Loucy (cell line): ENCODE data around the gene TTC27.

Experiments
- CTCF ChIP-seq: fragments of 200-600 bp; sonication (generic); conservative IDR thresholded peaks from 2 replicates; pipeline ENCODE4 v1.5.1; 2014; ENCODE audit warnings: mild to moderate bottlenecking, antibody characterized with exemption, low read length
- EZH2phosphoT487 ChIP-seq: fragments of 200-600 bp; IDR thresholded peaks from 2 replicates; pipeline ENCODE4 v1.6.1; 2018; ENCODE audit warnings: antibody characterized with exemption, mild to moderate bottlenecking, moderate library complexity, borderline replicate concordance

GRCh38 chr2:32758232-32758631 is 130.4 kb downstream of the TTC27 start:
- TF ChIP-seq CTCF: no peak
- TF ChIP-seq EZH2phosphoT487: no peak
